ENCODE results near the gene INPP5D. TPM values are rescaled to one million over a fixed set of nuclear protein-coding genes. Genes with fewer than 3 reads are reported as not detected.

Gene INPP5D
- total and polyA plus RNA-seq, 2 donors (not counting 1 experiment from before 2014, with no cell fraction given): 152 to 444 TPM

GRCh38 chr2:233146194-233146593 lies 86.1 kb downstream of the INPP5D start:
- intact Hi-C loops (cut with micrococcal nuclease): no loop called here

GRCh38 chr2:233147136-233147828 lies 87.1 kb downstream of the INPP5D start:
- H3K9me3 Mint-ChIP-seq (ENCODE audit: insufficient read depth): no peaks in the 10 kb centered on the region
- no peak overlapping the region for H3K4me2 ChIP-seq (replicated peaks; ENCODE audit: low read depth, low read length, poor library complexity, severe bottlenecking)
- intact Hi-C loops (cut with micrococcal nuclease): no loop called here
- no peak for TF ChIP-seq EZH2 (IDR thresholded peaks at IDR 0.05; ENCODE audit: borderline replicate concordance, insufficient read depth, low read depth, low read length, poor library complexity, severe bottlenecking)
- TF ChIP-seq, protein P1, sequence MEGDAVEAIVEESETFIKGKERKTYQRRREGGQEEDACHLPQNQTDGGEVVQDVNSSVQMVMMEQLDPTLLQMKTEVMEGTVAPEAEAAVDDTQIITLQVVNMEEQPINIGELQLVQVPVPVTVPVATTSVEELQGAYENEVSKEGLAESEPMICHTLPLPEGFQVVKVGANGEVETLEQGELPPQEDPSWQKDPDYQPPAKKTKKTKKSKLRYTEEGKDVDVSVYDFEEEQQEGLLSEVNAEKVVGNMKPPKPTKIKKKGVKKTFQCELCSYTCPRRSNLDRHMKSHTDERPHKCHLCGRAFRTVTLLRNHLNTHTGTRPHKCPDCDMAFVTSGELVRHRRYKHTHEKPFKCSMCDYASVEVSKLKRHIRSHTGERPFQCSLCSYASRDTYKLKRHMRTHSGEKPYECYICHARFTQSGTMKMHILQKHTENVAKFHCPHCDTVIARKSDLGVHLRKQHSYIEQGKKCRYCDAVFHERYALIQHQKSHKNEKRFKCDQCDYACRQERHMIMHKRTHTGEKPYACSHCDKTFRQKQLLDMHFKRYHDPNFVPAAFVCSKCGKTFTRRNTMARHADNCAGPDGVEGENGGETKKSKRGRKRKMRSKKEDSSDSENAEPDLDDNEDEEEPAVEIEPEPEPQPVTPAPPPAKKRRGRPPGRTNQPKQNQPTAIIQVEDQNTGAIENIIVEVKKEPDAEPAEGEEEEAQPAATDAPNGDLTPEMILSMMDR (IDR thresholded peaks at IDR 0.05): no peak
- ChIA-PET POLR2A (interaction anchor here (0.6 kb wide), 1 partner anchor 86 kb away, joined by 3 read pairs; no protein-coding TSS in a partner anchor), CTCF (interaction anchor here (1.2 kb wide), 1 partner anchor 94 kb away, joined by 3 read pairs; no protein-coding TSS in a partner anchor)
- H3K27me3 ChIP-seq (replicated peaks in 1 of 4; ENCODE audit: control extremely low read depth in 1 of 4, control insufficient read depth in 3 of 4, insufficient read depth in 4 of 4, low read length in 3 of 4): no peaks in the 10 kb centered on the region
- H3K9me3 ChIP-seq (ENCODE audit: control extremely low read depth in 1 of 3, control insufficient read depth in 2 of 3, insufficient read depth in 1 of 3, low read length in 2 of 3): no peaks in the 10 kb centered on the region
- DNase-seq (no peak), ATAC-seq (ENCODE audit: low read depth) (no peak)
- H3K4me1 Mint-ChIP-seq: peaks cover 22% of the 10 kb centered on the region
- peaks cover 7% of the 10 kb centered on the region in 2 donors for H3K4me1 ChIP-seq (ENCODE audit: control insufficient read depth in 2 of 2, insufficient read depth in 2 of 2, low read length in 2 of 2)
- no peaks in the 10 kb centered on the region for H3K27me3 Mint-ChIP-seq
- H3K4me3 ChIP-seq (ENCODE audit: control extremely low read depth in 1 of 5, extremely low read depth in 1 of 5, insufficient read depth in 1 of 5, low read depth in 2 of 5, low read length in 4 of 5): no peak overlapping the region
- WGBS (ENCODE audit: insufficient coverage): 92% methylated on average over 12 of the region's 22 CpGs
- H3K79me2 ChIP-seq (ENCODE audit: control insufficient read depth, insufficient read depth, low read length): peaks cover 64% of the 10 kb centered on the region
- no peak overlapping the region for H3K27ac Mint-ChIP-seq
- H3K4me3 Mint-ChIP-seq: no peak overlapping the region
- no peak overlapping the region for H3K9ac ChIP-seq (ENCODE audit: low read length)
- H3K27ac ChIP-seq (ENCODE audit: low read length in 2 of 2): no peak overlapping the region
- peaks cover 8 to 100% of the 10 kb centered on the region in 2 experiments for H3K36me3 ChIP-seq (replicated peaks in 1 of 2; ENCODE audit: control extremely low read depth in 1 of 2, control insufficient read depth in 1 of 2, extremely low read depth in 1 of 2, insufficient read depth in 2 of 2, low read length in 1 of 2)
- H2AFZ ChIP-seq (ENCODE audit: insufficient read depth, low read depth, low read length, poor library complexity, severe bottlenecking): no peak overlapping the region
- H4K20me1 ChIP-seq (ENCODE audit: control insufficient read depth, insufficient read depth, low read length, poor library complexity, severe bottlenecking): peaks cover 90% of the 10 kb centered on the region

More at GRCh38 chr2:233146194-233146593, 86.1 kb downstream of the INPP5D start:
- CTCF ChIA-PET: interaction anchor here (1.4 kb wide), 1 partner anchor 292 kb away, joined by 4 read pairs; no protein-coding TSS in a partner anchor
- TF ChIP-seq, protein P1 (IDR thresholded peaks at IDR 0.05): no peak
- TF ChIP-seq EZH2 (IDR thresholded peaks at IDR 0.05; ENCODE audit: borderline replicate concordance, insufficient read depth, low read depth, low read length, poor library complexity, severe bottlenecking): no peak
- Histone ChIP-seq H3K4me3 (ENCODE audit: control extremely low read depth in 1 of 5, extremely low read depth in 1 of 5, insufficient read depth in 1 of 5, low read depth in 2 of 5, low read length in 4 of 5) (no peak overlapping the region), H3K27ac (ENCODE audit: low read length in 2 of 2) (no peak overlapping the region), H3K4me1 (ENCODE audit: control insufficient read depth in 2 of 2, insufficient read depth in 2 of 2, low read length in 2 of 2) (peaks cover 13 to 15% of the 10 kb centered on the region in 2 donors), H4K20me1 (ENCODE audit: control insufficient read depth, insufficient read depth, low read length, poor library complexity, severe bottlenecking) (peaks cover 91% of the 10 kb centered on the region), H3K9me3 (ENCODE audit: control extremely low read depth in 1 of 3, control insufficient read depth in 2 of 3, insufficient read depth in 1 of 3, low read length in 2 of 3) (no peaks in the 10 kb centered on the region), H3K36me3 (replicated peaks in 1 of 2; ENCODE audit: control extremely low read depth in 1 of 2, control insufficient read depth in 1 of 2, extremely low read depth in 1 of 2, insufficient read depth in 2 of 2, low read length in 1 of 2) (peaks cover 5 to 98% of the 10 kb centered on the region in 2 experiments), H3K9ac (ENCODE audit: low read length) (no peak overlapping the region), H2AFZ (ENCODE audit: insufficient read depth, low read depth, low read length, poor library complexity, severe bottlenecking) (no peak overlapping the region), H3K79me2 (ENCODE audit: control insufficient read depth, insufficient read depth, low read length) (peaks cover 66% of the 10 kb centered on the region), H3K27me3 (replicated peaks in 1 of 4; ENCODE audit: control extremely low read depth in 1 of 4, control insufficient read depth in 3 of 4, insufficient read depth in 4 of 4, low read length in 3 of 4) (no peaks in the 10 kb centered on the region), H3K4me2 (replicated peaks; ENCODE audit: low read depth, low read length, poor library complexity, severe bottlenecking) (no peak overlapping the region)
- H3K27me3 Mint-ChIP-seq: no peaks in the 10 kb centered on the region
- H3K27ac Mint-ChIP-seq: no peak overlapping the region
- H3K9me3 Mint-ChIP-seq (ENCODE audit: insufficient read depth): no peaks in the 10 kb centered on the region
- peaks cover 33% of the 10 kb centered on the region for H3K4me1 Mint-ChIP-seq
- 94% methylated on average over 11 of the region's 11 CpGs for WGBS (ENCODE audit: insufficient coverage)
- ATAC-seq (ENCODE audit: low read depth) (no peak), DNase-seq (no peak)
- POLR2A ChIA-PET: no interaction called here
- H3K4me3 Mint-ChIP-seq: no peak overlapping the region
